H1 (cell line): Measurements from ENCODE around the gene RSPH6A. TPM values are rescaled to one million over a fixed set of nuclear protein-coding genes. Genes with fewer than 3 reads are reported as not detected.

Experiments used
- CTCF ChIA-PET: fragments of 300-600 bp; sonication (Branson Sonifier 250); formaldehyde crosslinking; loops from one replicate; lab custom pipeline; 2021; ENCODE audit not compliant: partially characterized antibody; lab: Charles Lee
- POLR2A ChIA-PET: fragments of 300-600 bp; sonication (Branson Sonifier 250); formaldehyde crosslinking; loops from one replicate; lab custom pipeline; 2021; ENCODE audit warnings: inconsistent platforms; ENCODE audit not compliant: partially characterized antibody; lab: Charles Lee
- DNase-seq, 2 experiments: peaks; one replicate each; pipeline versions ENCODE4 v3.0.0 to v3.0.0-alpha.2; 2010 to 2022; ENCODE audit warnings: low spot score in 2 of 2, low read depth in 1 of 2, mixed read lengths in 1 of 2
- FAIRE-seq: peaks from 2 replicates; lab custom pipeline; 2011; peaks lifted over from hg19 to GRCh38; lab: Jason Lieb, UNC
- H2AFZ ChIP-seq: 2 replicates; pipeline ENCODE4 v1.8.1; 2012; ENCODE audit warnings: low read length, inconsistent platforms
- H2AK5ac ChIP-seq: 2 replicates; pipeline ENCODE4 v1.6.1; 2013; ENCODE audit warnings: low read depth, low read length
- H2BK120ac ChIP-seq: replicated peaks from 2 replicates; pipeline ENCODE3; 2013; ENCODE audit warnings: low read depth, low read length, inconsistent platforms
- H2BK12ac ChIP-seq: 2 replicates; pipeline ENCODE4 v1.6.1; 2013; ENCODE audit warnings: low read depth, low read length
- H2BK15ac ChIP-seq: 2 replicates; pipeline ENCODE4 v1.6.1; 2013; ENCODE audit warnings: low read length
- H2BK20ac ChIP-seq: 2 replicates; pipeline ENCODE4 v1.6.1; 2013; ENCODE audit warnings: low read length
- H2BK5ac ChIP-seq: 2 replicates; pipeline ENCODE4 v1.6.1; 2013; ENCODE audit warnings: low read depth, low read length
- H3K14ac ChIP-seq: 2 replicates; pipeline ENCODE4 v1.6.1; 2013; ENCODE audit warnings: inconsistent platforms; ENCODE audit not compliant: insufficient read length
- H3K18ac ChIP-seq: 2 replicates; pipeline ENCODE4 v1.6.1; 2013; ENCODE audit warnings: low read length; ENCODE audit errors: extremely low read depth
- H3K23ac ChIP-seq: 2 replicates; pipeline ENCODE4 v1.6.1; 2013; ENCODE audit warnings: inconsistent platforms; ENCODE audit not compliant: insufficient read length
- H3K23me2 ChIP-seq: 2 replicates; pipeline ENCODE4 v1.6.1; 2013; ENCODE audit warnings: low read depth, low read length
- H3K27ac ChIP-seq: 2 replicates; pipeline ENCODE4 v1.6.1; 2011; ENCODE audit warnings: low read depth, low read length, inconsistent platforms
- H3K27me3 ChIP-seq, 4 experiments: replicated peaks in 1 of 4; 1 replicate in 1 of 4; 2 replicates in 3 of 4; pipeline versions ENCODE4 v1.6.1 to v1.8.1; 2011 to 2013; ENCODE audit warnings: low read length in 3 of 4, mild to moderate bottlenecking in 3 of 4, inconsistent platforms in 2 of 4, mixed read lengths in 2 of 4, moderate library complexity in 1 of 4; ENCODE audit not compliant: control insufficient read depth in 3 of 4, insufficient read depth in 3 of 4; ENCODE audit errors: extremely low read depth in 1 of 4
- H3K36me3 ChIP-seq, 4 experiments: 2 replicates each; pipeline versions ENCODE4 v1.6.1 to v1.8.1; 2011 to 2013; ENCODE audit warnings: mild to moderate bottlenecking in 4 of 4, low read length in 3 of 4, moderate library complexity in 2 of 4, control low read depth in 1 of 4, inconsistent platforms in 1 of 4; ENCODE audit not compliant: insufficient read depth in 4 of 4, control insufficient read depth in 2 of 4
- H3K4ac ChIP-seq: replicated peaks from 2 replicates; pipeline ENCODE3; 2013; ENCODE audit warnings: low read length, low read depth, mixed read lengths, inconsistent platforms; ENCODE audit not compliant: insufficient read length
- H3K4me1 ChIP-seq, 4 experiments: replicated peaks in 1 of 4; 1 replicate in 1 of 4; 2 replicates in 3 of 4; pipeline versions ENCODE4 v1.6.1 to v1.8.1; 2011 to 2013; ENCODE audit warnings: low read length in 3 of 4, inconsistent platforms in 2 of 4, mixed read lengths in 1 of 4; ENCODE audit not compliant: insufficient read depth in 4 of 4, control insufficient read depth in 3 of 4
- H3K4me2 ChIP-seq, 2 experiments: 2 replicates each; pipeline versions ENCODE4 v1.6.1 to v1.8.1; 2011 to 2013; ENCODE audit warnings: low read depth in 2 of 2, low read length in 2 of 2, control low read depth in 1 of 2, inconsistent platforms in 1 of 2, mild to moderate bottlenecking in 1 of 2; ENCODE audit not compliant: insufficient read depth in 1 of 2
- H3K4me3 ChIP-seq, 4 experiments: fragments of 200-600, 300-600 bp in 1 of 4; sonication (generic), shearing (Covaris generic), sonication (Bioruptor Twin) in 1 of 4; 2 replicates each; pipeline versions ENCODE4 v1.5.1 to v1.8.1; 2011 to 2016; ENCODE audit warnings: low read length in 4 of 4, low read depth in 3 of 4, control low read depth in 2 of 4, inconsistent platforms in 2 of 4, mild to moderate bottlenecking in 2 of 4, mixed read lengths in 1 of 4, moderate library complexity in 1 of 4; ENCODE audit not compliant: insufficient read depth in 2 of 4; ENCODE audit errors: extremely low read depth in 1 of 4
- H3K56ac ChIP-seq: replicated peaks from 2 replicates; pipeline ENCODE3; 2013; ENCODE audit warnings: low read depth, mild to moderate bottlenecking, mixed read lengths, low read length, inconsistent platforms; ENCODE audit not compliant: insufficient read length
- H3K79me1 ChIP-seq: 2 replicates; pipeline ENCODE4 v1.6.1; 2013; ENCODE audit warnings: low read depth, low read length, control low read depth
- H3K79me2 ChIP-seq, 2 experiments: 2 replicates each; pipeline versions ENCODE4 v1.6.1 to v1.8.1; 2012 to 2013; ENCODE audit warnings: low read length in 2 of 2, mild to moderate bottlenecking in 2 of 2, inconsistent platforms in 1 of 2; ENCODE audit not compliant: insufficient read depth in 2 of 2, control insufficient read depth in 1 of 2
- H3K9ac ChIP-seq, 4 experiments: replicated peaks in 1 of 4; 1 replicate in 1 of 4; 2 replicates in 3 of 4; pipeline versions ENCODE4 v1.6.1 to v1.8.1; 2011 to 2013; ENCODE audit warnings: low read depth in 3 of 4, low read length in 3 of 4, control low read depth in 2 of 4, mild to moderate bottlenecking in 2 of 4, moderate library complexity in 2 of 4, inconsistent platforms in 1 of 4; ENCODE audit errors: extremely low read depth in 1 of 4
- H3K9me3 ChIP-seq, 2 experiments: 2 replicates each; pipeline versions ENCODE4 v1.6.1 to v1.8.1; 2012 to 2013; ENCODE audit warnings: mild to moderate bottlenecking in 2 of 2, moderate library complexity in 2 of 2, control low read depth in 1 of 2, inconsistent platforms in 1 of 2, low read depth in 1 of 2, low read length in 1 of 2, mixed read lengths in 1 of 2; ENCODE audit not compliant: insufficient read depth in 2 of 2
- H4K20me1 ChIP-seq, 2 experiments: replicated peaks in 1 of 2; 2 replicates each; pipeline versions ENCODE3 to v1.8.1; 2011 to 2013; ENCODE audit warnings: inconsistent platforms in 2 of 2, low read length in 2 of 2, mild to moderate bottlenecking in 1 of 2; ENCODE audit not compliant: insufficient read depth in 2 of 2, control insufficient read depth in 1 of 2
- H4K5ac ChIP-seq: 2 replicates; pipeline ENCODE4 v1.6.1; 2013; ENCODE audit warnings: low read length, low read depth, mixed read lengths, inconsistent platforms; ENCODE audit not compliant: insufficient read length
- H4K8ac ChIP-seq: 2 replicates; pipeline ENCODE4 v1.8.0; 2013; ENCODE audit warnings: mild to moderate bottlenecking, moderate library complexity, low read length, inconsistent platforms; ENCODE audit not compliant: insufficient read depth; ENCODE audit errors: extremely low read depth
- H4K91ac ChIP-seq: replicated peaks from 2 replicates; pipeline ENCODE3; 2013; ENCODE audit warnings: low read length, mixed read lengths, inconsistent platforms; ENCODE audit not compliant: insufficient read length
- CBX8 ChIP-seq: fragments of 300-800, 300-1000 bp; sonication (generic); IDR thresholded peaks from 2 replicates; pipeline ENCODE4 v1.7.1; 2016; ENCODE audit warnings: low read depth, low read length, borderline replicate concordance
- E2F6 ChIP-seq: IDR thresholded peaks from 2 replicates; pipeline ENCODE4 v1.6.1; 2012; ENCODE audit warnings: inconsistent platforms
- PHF8 ChIP-seq: fragments of 200-600 bp; sonication (generic); conservative IDR thresholded peaks from 2 replicates; pipeline ENCODE4 v1.7.1; 2012; ENCODE audit warnings: low read depth, mild to moderate bottlenecking, inconsistent platforms, low read length, moderate library complexity
- RXRA ChIP-seq: IDR thresholded peaks from 2 replicates; pipeline ENCODE4 v1.6.1; 2011; ENCODE audit warnings: low read depth, mild to moderate bottlenecking, low read length, moderate library complexity; ENCODE audit not compliant: insufficient read depth
- SP4 ChIP-seq: IDR thresholded peaks from 2 replicates; pipeline ENCODE4 v1.6.1; 2012; ENCODE audit warnings: low read length, inconsistent platforms
- TEAD4 ChIP-seq: IDR thresholded peaks from 2 replicates; pipeline ENCODE4 v1.6.1; 2012; ENCODE audit warnings: low read depth, low read length, inconsistent platforms, mixed read lengths
- WGBS, 2 experiments: shearing (Covaris generic) in 1 of 2; methylation state at CpG; one replicate each; pipeline versions ENCODE4 v1.1.6 to v1.1.7; 2013 to 2015; ENCODE audit warnings: low lambda C conversion rate in 2 of 2, mixed read lengths in 2 of 2, inconsistent platforms in 1 of 2, low coverage in 1 of 2, missing lambda C conversion rate in 1 of 2; ENCODE audit not compliant: insufficient replicate concordance in 2 of 2, insufficient coverage in 1 of 2, insufficient read length in 1 of 2; ENCODE audit errors: extremely low coverage in 1 of 2, missing lambda C conversion rate in 1 of 2; 5-methylcytosine and 5-hydroxymethylcytosine counted together
- polyA plus RNA-seq, 7 experiments: library from polyadenylated mRNA; depleted of rRNA in 3 of 7; stranded (reverse) in 5 of 7; unstranded in 2 of 7; fragments of >200 nt in 5 of 7; fragments of 200-250 nt in 2 of 7; gene quantifications; 1 replicate in 5 of 7; 2 replicates in 1 of 7; 4 replicates in 1 of 7; pipeline versions ENCODE4 v1.2.1 to v1.2.3, GENCODE V29; 2011 to 2013; ENCODE audit warnings: missing spikeins in 2 of 7, mixed read lengths in 2 of 7
- total RNA-seq: library from RNA; stranded (reverse); fragmentation: NEBNext Ultra II Directional; extraction: Animal tissue kit (Norgen Biotek cat#: 25700); gene quantifications from 2 replicates; pipeline ENCODE4 v1.2.1, GENCODE V29; 2021

The RSPH6A gene
- total and polyA plus RNA-seq, 2 of the 8 experiments (the other 6 are each of a cell fraction or from before 2014, with no cell fraction given) = 0.05 to 0.19 TPM

- Histone ChIP-seq H3K23ac (no peak overlapping the region), H2BK20ac (no peak overlapping the region), H3K9ac (no peak overlapping the region), H2AK5ac (no peak overlapping the region), H3K4me1 (peaks cover 3 to 26% (median 13%) of the 10 kb centered on the region in 4 experiments), H2AFZ (no peak overlapping the region), H3K18ac (no peak overlapping the region), H4K8ac (no peak overlapping the region; the same call in 1 of the 2 replicates), H3K27me3 (peaks cover 0 to 6% (median 0%) of the 10 kb centered on the region in 4 experiments; a peak in 1 of 7 replicates), H2BK15ac (no peak overlapping the region), H2BK120ac (no peak overlapping the region), H2BK5ac (no peak overlapping the region), H3K9me3 (no peaks in the 10 kb centered on the region), H3K23me2 (peaks cover 4% of the 10 kb centered on the region; the same call in 1 of the 2 replicates), H4K20me1 (peaks cover 4 to 14% of the 10 kb centered on the region in 2 experiments), H4K5ac (no peak overlapping the region), H3K4me3 (no peak overlapping the region), H3K79me1 (no peaks in the 10 kb centered on the region), H4K91ac (no peak overlapping the region), H3K56ac (no peak overlapping the region), H3K27ac (no peak overlapping the region), H2BK12ac (no peak overlapping the region), H3K79me2 (no peaks in the 10 kb centered on the region), H3K14ac (no peak overlapping the region), H3K4me2 (no peak overlapping the region), H3K4ac (no peak overlapping the region), H3K36me3 (peaks cover 3 to 10% (median 7%) of the 10 kb centered on the region in 4 experiments; a peak in 5 of 8 replicates)
- ChIA-PET CTCF (interaction anchor here (1.0 kb wide), 1 partner anchor 56 kb away, joined by 4 read pairs; no protein-coding TSS in a partner anchor), POLR2A (interaction anchor here (0.7 to 12.8 kb wide), 4 partner anchors 7 to 60 kb away, joined by 3 to 175 read pairs (median 69); partner anchors contain the start of genes RSPH6A and SIX5)
- no peak for FAIRE-seq
- DNase-seq = no peak
- 97% methylated on average over 34 of the region's 34 CpGs; no CpG with 5 or more reads in 1 of the 2 experiments for WGBS, 2 experiments
- TF ChIP-seq RXRA (no peak), E2F6 (no peak), PHF8 (no peak), SP4 (no peak), CBX8 (no peak), TEAD4 (no peak)
These were observed 37.6 kb downstream of the RSPH6A start for GRCh38 chr19:45777395-45777961.
